Esophagus squamous epithelium (tissue), 4 donors: Measurements from ENCODE around the gene UBXN11.

Experiments used
- POLR2A ChIP-seq, 4 donors: fragments of 450-650 bp; IDR thresholded peaks; one replicate each; pipeline ENCODE4 v1.6.1; 2017; ENCODE audit warnings: antibody characterized with exemption in 4 of 4, mild to moderate bottlenecking in 4 of 4, moderate library complexity in 3 of 4
- TF ChIP-seq, protein P1 (sequence below), 6 experiments: fragments of 450-650 bp in 4 of 6; fragments of 200-600 bp in 2 of 6; sonication (generic) in 2 of 6; IDR thresholded peaks; one replicate each; pipeline ENCODE4 v1.5.1; 2016 to 2019; ENCODE audit warnings: antibody characterized with exemption in 6 of 6, mild to moderate bottlenecking in 4 of 6, moderate library complexity in 4 of 6

- TF ChIP-seq, protein P1, sequence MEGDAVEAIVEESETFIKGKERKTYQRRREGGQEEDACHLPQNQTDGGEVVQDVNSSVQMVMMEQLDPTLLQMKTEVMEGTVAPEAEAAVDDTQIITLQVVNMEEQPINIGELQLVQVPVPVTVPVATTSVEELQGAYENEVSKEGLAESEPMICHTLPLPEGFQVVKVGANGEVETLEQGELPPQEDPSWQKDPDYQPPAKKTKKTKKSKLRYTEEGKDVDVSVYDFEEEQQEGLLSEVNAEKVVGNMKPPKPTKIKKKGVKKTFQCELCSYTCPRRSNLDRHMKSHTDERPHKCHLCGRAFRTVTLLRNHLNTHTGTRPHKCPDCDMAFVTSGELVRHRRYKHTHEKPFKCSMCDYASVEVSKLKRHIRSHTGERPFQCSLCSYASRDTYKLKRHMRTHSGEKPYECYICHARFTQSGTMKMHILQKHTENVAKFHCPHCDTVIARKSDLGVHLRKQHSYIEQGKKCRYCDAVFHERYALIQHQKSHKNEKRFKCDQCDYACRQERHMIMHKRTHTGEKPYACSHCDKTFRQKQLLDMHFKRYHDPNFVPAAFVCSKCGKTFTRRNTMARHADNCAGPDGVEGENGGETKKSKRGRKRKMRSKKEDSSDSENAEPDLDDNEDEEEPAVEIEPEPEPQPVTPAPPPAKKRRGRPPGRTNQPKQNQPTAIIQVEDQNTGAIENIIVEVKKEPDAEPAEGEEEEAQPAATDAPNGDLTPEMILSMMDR (IDR thresholded peaks at IDR 0.05): no peak
- no peak for TF ChIP-seq POLR2A (IDR thresholded peaks at IDR 0.05)
These were observed 936 bp upstream of the UBXN11 start for GRCh38 chr1:26307363-26307781.
